ENCODE measurements around the gene ASB1.

ASB1 gene

DNA sequence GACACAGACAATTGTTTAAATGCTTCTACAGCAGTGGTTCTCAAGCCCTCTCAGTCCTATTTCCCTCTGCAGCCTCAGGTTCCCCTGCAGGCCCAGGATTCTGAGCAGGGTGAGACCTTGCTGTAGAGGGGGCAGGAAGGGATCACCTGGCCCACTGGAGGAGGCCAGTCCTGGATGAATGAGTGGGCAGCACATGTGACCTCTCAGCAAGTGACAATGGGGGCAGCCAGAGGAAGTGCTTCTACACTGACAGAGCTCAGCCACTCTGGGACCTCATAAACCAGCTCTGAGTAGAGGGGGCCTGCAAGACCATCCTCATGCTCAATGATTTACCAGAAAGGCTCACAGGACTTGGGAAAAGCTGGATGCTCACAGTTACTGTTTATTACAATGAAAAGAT lies 63.2 kb downstream of the ASB1 start:
- in situ Hi-C loops (cut with MboI; ENCODE audit: low sequenced_read_pairs) = no loop called here

DNA sequence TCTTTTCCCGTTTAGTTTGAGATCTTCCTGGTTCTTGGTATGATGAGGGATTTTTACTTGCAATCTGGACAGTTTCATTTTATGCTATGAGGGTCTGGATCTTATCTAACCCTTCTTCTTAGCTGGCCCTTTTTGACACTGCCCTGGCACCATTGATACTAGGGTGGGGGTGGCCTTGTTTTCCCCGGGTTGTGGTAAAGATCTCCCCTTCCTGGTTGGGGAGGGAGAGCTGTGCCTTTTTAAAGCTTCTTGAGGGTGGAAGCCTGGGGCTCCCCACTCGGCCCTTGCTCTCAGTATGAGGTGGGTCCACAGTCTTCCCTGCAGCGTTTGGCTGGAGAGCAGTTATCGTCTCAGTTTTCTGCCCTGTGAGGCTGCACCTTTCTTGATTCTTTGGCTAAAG lies 66.1 kb downstream of the ASB1 start:
- in situ Hi-C loops (cut with MboI; ENCODE audit: low sequenced_read_pairs) = no loop called here

DNA sequence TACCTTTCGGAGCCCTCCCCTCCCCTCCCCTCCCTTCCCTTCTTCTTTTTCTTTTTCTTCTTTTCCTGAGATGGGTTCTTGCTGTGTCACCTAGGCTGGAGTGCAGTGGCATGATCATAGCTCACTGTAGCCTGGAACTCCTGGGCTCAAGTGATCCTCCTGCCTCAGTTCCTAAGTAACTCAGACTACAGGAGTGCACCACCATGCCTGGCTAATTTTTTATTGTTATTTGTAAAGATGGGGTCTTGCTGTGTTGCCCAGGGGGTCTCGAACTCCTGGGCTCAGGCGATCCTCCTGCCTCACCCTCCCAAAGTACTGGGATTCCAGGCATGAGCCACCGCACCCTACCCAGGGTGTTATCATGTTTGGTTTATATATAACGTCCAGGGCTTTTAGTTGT lies 66.7 kb downstream of the ASB1 start:
- in situ Hi-C loops (cut with MboI; ENCODE audit: low sequenced_read_pairs) = no loop called here

DNA sequence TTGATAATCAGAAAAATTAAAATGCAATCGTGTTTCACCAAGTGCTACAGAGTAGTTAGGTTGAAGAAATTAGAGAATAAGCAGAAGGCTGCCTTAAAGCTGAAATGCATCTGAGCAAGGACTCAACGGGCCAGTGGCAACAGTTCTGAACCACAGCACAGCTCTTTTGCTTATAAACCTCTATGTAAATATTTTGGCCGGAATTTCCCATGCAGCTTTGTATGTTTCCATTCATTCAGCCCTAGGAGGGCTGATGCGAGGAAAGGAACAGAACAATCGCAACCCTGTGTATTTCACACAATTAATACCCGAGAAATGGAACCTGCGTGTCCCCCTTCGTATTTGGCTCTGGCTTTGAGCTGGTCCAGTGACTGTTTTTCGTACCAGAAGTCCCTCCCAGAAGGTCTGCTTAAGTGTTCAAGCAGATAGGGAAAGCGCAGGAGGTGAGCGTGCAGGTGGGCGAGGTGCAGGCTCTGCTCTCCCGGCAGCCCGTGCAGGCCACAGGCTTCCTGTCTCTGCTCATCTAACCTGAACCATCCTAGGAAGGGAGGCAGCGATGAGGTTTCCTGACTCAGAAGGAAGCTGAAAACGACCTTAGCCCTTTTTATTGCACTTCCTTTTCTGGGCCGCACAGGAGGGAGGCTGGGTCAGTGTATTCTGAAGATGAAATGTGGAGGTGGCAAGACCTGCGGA lies 67.3 kb downstream of the ASB1 start:
- in situ Hi-C loops (cut with MboI; ENCODE audit: low sequenced_read_pairs) = no loop called here

DNA sequence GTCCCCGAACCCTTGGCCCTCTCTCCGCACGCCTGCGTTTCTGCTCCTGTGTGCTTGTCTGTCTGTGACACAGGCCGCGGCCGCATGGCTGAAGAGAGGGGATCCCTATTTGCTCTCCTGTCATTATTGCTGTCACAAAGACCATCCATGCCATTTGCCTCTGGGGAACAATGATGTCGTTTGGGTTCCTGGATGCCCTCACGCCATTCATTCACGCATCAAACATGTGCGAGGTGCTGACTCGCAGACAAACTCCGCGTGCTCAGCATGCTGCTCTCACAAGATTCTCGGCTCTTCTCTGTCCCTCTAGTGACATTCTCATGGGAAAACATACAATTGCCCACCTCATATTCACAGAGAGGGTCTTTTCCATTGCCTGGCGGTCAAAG lies 67.8 kb downstream of the ASB1 start:
- in situ Hi-C loops (cut with MboI; ENCODE audit: low sequenced_read_pairs) = no loop called here

DNA sequence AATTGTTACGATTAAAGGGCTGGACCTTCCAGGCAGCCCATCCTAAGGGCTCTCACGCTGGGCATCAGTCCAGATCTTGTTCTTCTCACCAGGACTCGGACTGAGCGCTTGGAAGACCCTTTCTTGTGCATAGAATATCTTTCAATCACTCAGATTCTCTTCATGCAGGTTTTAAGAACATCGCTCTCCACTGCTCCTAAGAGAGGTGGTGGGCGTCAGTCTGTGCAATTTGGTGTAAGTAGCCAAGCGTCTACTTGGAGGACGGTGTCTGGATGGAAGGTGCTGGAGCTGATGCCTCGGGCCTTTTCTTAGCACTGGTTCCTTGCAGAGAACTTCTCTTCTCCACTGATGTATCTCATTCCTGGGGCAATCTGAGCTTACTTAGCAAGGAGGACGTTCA lies 68.7 kb downstream of the ASB1 start:
- in situ Hi-C loops (cut with MboI; ENCODE audit: low sequenced_read_pairs) = no loop called here

DNA sequence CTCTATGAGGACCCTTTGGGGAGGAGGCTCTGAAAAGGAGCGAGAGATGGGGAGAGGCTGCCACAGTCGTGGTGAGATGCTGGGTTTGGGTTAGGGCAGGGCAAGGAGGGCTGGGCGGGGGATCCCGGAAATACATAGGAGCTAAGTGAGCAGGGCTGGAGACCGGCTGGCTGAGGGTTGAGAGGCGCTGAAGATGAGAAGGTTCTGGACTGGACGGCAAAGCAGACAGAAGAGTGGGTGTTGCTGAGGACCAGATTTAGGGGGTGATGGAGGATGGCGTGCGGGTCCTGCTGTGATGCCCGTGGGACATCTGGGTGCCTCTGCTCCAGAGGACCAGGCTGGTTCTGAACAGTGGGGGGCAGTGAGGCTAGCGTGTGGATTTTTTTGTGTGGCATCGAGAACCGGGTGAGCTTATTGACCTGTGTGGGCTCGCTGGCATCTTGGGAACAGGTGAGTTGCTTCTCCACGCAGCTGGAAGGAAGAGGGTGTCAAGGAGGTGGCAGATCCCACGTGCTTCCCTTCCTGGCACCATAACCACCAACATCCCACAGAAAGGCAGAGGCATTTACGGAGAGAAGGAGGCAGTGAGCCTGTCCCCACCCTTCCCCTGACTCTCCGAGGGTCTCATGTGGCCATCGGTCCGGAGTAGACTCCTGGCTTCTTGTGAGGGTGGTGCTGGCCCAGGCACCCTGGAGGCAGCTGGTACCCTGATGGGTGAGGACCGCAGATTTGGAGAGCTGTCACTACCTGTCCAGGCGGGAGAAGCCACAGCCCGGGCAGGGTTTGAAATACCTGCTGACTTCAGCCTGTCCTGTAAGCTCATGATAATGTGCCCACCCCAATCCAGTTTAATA lies 70.3 kb downstream of the ASB1 start:
- in situ Hi-C loops (cut with MboI; ENCODE audit: low sequenced_read_pairs) = no loop called here

DNA sequence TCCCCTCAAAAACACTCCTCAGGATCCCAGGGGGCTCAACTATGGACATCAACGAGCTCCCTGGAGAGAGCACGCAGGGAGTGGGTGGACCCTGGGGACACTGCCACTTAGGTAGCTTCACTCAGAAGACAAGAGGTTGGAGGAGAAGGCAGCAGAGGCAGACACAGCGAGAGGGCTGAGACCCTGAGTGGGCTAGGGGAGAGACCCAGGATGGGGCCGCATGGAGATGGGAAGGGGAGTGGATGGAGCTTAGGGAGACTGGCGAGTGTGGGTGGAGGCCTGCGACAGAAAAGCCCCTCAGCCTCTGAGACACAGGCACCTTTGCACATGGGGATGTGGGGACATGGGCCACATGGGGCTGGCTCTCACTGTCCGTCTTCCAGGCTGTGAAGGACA lies 70.9 kb downstream of the ASB1 start:
- in situ Hi-C loops (cut with MboI; ENCODE audit: low sequenced_read_pairs) = no loop called here

DNA sequence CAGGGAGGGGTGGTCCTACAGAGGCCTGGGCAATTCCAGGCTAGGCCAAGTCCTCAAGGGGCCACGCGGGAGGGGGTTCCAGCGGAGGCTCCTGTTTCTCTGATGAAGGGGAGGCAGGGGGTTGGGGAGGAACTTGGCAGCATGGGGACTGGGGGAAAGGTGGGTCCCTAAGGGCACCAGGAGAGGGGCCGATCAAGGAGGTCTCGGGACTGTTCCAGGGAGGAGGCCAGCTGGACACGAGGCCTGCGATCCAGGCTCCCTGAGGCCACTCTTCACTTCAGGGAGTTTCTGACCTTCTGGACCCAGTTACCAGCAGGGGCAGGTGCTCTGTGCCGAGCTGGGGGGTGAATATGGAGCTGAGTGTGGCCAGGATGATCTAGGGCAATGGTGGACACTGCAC lies 71.5 kb downstream of the ASB1 start:
- in situ Hi-C loops (cut with MboI; ENCODE audit: low sequenced_read_pairs) = no loop called here

DNA sequence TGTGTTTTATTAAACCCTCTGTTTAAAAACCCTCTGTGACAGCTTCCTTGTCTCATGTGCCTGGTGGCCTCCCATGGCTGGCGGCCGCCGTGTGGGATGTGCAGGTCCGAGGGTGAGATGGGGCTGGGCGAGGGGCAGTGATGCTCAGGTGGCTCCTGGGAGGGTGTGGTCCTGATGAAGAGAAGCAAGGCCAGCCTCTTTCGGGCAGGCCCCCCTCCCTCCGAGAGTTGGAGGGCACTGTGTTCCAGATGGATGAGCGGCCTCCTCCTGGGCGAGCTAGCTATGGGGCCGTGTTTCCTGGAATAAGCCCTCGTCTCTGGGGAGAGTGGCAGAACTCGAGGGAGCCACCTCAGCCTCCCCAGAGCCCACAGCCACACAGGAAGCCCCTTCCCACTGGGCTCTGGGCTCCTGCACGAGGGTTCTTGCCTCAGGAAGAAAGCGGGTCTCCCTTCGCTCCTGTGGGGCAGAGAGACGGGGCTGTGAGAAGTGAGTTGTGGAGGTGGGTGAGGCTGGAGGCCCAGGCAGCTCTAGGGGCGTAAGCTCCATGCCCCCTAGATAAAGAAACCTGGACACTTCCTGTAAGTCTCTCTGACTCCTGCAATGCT lies 72.1 kb downstream of the ASB1 start:
- in situ Hi-C loops (cut with MboI; ENCODE audit: low sequenced_read_pairs) = no loop called here

DNA sequence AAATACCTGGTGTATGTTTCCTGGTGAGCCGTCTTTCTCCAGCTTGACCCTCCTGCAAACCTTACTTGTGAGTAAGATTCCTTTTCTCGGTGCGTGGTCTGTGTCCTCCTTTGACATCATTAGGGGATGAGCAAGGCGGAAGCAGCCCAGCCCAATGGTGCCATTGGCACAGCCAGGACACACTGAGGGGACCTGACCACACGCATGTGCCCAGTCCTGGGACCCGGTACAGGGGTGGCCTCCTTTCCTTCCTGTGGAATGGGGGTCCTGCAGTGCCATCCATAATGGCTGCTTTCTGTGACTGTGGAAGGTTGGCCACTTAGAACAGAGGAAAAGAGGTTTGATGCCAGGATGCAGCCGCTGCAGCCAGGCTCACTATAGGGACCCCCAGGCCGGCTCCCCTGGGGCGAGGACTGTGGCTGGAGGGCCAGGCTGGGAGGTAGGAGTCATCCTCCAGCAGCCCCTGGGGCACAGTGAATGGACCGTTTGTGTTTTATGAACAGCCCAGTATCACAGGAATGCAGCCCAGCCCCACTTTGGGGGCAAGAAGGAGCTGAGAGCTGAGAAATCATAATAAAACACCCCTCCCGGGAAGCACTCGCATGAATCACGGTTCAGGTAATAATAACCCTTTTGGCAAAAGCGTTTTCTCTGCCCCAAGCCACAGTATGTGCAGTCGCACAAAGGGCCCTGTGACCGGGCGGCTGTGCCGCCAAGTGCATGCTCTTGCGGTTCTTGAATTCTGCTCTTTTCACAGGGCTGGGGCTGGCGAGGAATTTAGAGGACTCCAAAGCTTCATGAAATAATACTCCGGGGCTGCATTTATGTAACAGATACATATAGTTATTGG lies 73.2 kb downstream of the ASB1 start:
- in situ Hi-C loops (cut with MboI; ENCODE audit: low sequenced_read_pairs) = no loop called here

DNA sequence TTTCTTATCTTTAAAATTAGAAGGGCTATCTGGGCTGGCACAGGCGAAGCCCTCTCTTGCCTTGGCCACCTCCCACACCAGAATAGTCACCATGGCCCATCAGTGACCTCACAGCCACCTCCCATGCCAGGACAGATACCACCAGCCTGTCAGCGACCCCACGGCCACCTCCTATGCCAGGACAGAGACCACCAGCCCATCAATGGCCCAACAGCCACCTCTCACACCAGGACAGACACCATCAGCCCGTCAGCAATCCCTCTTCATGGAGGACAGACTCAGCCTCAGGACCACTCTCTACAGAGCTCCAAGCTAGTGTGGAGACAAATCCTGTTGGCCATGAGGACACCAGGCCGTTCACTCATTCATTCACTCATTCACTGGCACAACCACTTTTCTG lies 74.6 kb downstream of the ASB1 start:
- in situ Hi-C loops (cut with MboI; ENCODE audit: low sequenced_read_pairs) = no loop called here

Measured in HL-60/S4 treated with retinoic acid at 250 ng/mL for 4 days and 3 days (cell line).